GM23248 (cell line): Measurements from ENCODE around the gene ALK. TPM values are rescaled to one million over a fixed set of nuclear protein-coding genes. Genes with fewer than 3 reads are reported as not detected.
A peak's percentile ranks its signal among the peaks of the same experiment; 100 is the strongest.

Experiments
- DNase-seq: peaks from one replicate; pipeline ENCODE4 v3.0.0-alpha.2; 2015
- H2AFZ ChIP-seq: fragments of 200-600 bp; sonication (generic); 2 replicates; pipeline ENCODE4 v1.6.1; 2016; ENCODE audit warnings: antibody characterized with exemption
- H3F3A ChIP-seq: fragments of 200-600 bp; sonication (generic); 2 replicates; pipeline ENCODE4 v1.6.1; 2016; ENCODE audit warnings: mild to moderate bottlenecking, antibody characterized with exemption, mixed run types; ENCODE audit not compliant: insufficient read depth
- H3K27ac ChIP-seq: fragments of 200-600 bp; sonication (generic); 2 replicates; pipeline ENCODE4 v1.5.1; 2016; ENCODE audit warnings: mild to moderate bottlenecking
- H3K27me3 ChIP-seq: fragments of 200-600 bp; sonication (generic); replicated peaks from 2 replicates; pipeline ENCODE4 v1.6.1; 2016; ENCODE audit warnings: mild to moderate bottlenecking; ENCODE audit not compliant: insufficient read depth
- H3K36me3 ChIP-seq: fragments of 200-600 bp; sonication (generic); 2 replicates; pipeline ENCODE4 v1.6.1; 2016; ENCODE audit warnings: low read depth, mild to moderate bottlenecking
- H3K4me1 ChIP-seq: fragments of 200-600 bp; sonication (generic); 2 replicates; pipeline ENCODE4 v1.6.1; 2016; ENCODE audit warnings: mild to moderate bottlenecking; ENCODE audit not compliant: insufficient read depth
- H3K4me2 ChIP-seq: fragments of 200-600 bp; sonication (generic); one replicate; pipeline ENCODE4 v1.6.1; 2016; ENCODE audit warnings: mild to moderate bottlenecking; ENCODE audit not compliant: unreplicated experiment
- H3K4me3 ChIP-seq: fragments of 200-600 bp; sonication (generic); 2 replicates; pipeline ENCODE4 v1.5.1; 2016; ENCODE audit warnings: mild to moderate bottlenecking
- H3K79me2 ChIP-seq: fragments of 200-600 bp; sonication (generic); 2 replicates; pipeline ENCODE4 v1.6.1; 2016; ENCODE audit warnings: mild to moderate bottlenecking; ENCODE audit not compliant: insufficient read depth
- H3K9ac ChIP-seq: fragments of 200-600 bp; sonication (generic); 2 replicates; pipeline ENCODE4 v1.6.1; 2016; ENCODE audit warnings: mild to moderate bottlenecking
- H3K9me2 ChIP-seq: fragments of 200-600 bp; sonication (generic); 2 replicates; pipeline ENCODE4 v1.6.1; 2016; ENCODE audit warnings: mixed run types, mild to moderate bottlenecking, moderate library complexity; ENCODE audit not compliant: insufficient read depth
- H3K9me3 ChIP-seq: fragments of 200-600 bp; sonication (generic); one replicate; pipeline ENCODE4 v1.6.1; 2017; ENCODE audit warnings: low read depth
- H4K20me1 ChIP-seq: fragments of 200-600 bp; sonication (generic); 2 replicates; pipeline ENCODE4 v1.6.0; 2016; ENCODE audit not compliant: insufficient read depth
- EZH2 ChIP-seq: fragments of 200-600 bp; sonication (generic); IDR thresholded peaks from 2 replicates; pipeline ENCODE4 v1.6.1; 2018; ENCODE audit warnings: antibody characterized with exemption, mild to moderate bottlenecking; ENCODE audit not compliant: insufficient read depth, poor library complexity, severe bottlenecking
- EZH2phosphoT487 ChIP-seq: fragments of 200-600 bp; sonication (generic); IDR thresholded peaks from 2 replicates; pipeline ENCODE4 v1.6.1; 2018; ENCODE audit warnings: antibody characterized with exemption, moderate library complexity, mild to moderate bottlenecking, low read depth; ENCODE audit not compliant: insufficient read depth
- WGBS, 2 experiments: methylation state at CpG; one replicate each; pipeline ENCODE4 v1.1.6; 2015 to 2017; ENCODE audit warnings: low lambda C conversion rate in 2 of 2, low coverage in 1 of 2; ENCODE audit errors: missing lambda C conversion rate in 2 of 2; 5-methylcytosine and 5-hydroxymethylcytosine counted together
- in situ Hi-C: fragments of 300-500 bp; cut with MboI; formaldehyde crosslinking; loops from 2 replicates; pipeline ENCODE4 v1.15.0; 2020
- polyA plus RNA-seq: library from polyadenylated mRNA; unstranded; fragments of >200 nt; fragmentation: Nextera tagmentation; extraction: Ambion mirVana; gene quantifications from 2 replicates; pipeline ENCODE4 v1.2.1, GENCODE V29; 2016
- total RNA-seq: library from RNA; depleted of rRNA; stranded (reverse); fragments of >200 nt; shearing (Covaris generic); gene quantifications from 2 replicates; pipeline ENCODE4 v1.2.3, GENCODE V29; 2014

Gene ALK
- total and polyA plus RNA-seq, 2 experiments from 2014 or later, result under 0.01 to 0.05 TPM

DNA sequence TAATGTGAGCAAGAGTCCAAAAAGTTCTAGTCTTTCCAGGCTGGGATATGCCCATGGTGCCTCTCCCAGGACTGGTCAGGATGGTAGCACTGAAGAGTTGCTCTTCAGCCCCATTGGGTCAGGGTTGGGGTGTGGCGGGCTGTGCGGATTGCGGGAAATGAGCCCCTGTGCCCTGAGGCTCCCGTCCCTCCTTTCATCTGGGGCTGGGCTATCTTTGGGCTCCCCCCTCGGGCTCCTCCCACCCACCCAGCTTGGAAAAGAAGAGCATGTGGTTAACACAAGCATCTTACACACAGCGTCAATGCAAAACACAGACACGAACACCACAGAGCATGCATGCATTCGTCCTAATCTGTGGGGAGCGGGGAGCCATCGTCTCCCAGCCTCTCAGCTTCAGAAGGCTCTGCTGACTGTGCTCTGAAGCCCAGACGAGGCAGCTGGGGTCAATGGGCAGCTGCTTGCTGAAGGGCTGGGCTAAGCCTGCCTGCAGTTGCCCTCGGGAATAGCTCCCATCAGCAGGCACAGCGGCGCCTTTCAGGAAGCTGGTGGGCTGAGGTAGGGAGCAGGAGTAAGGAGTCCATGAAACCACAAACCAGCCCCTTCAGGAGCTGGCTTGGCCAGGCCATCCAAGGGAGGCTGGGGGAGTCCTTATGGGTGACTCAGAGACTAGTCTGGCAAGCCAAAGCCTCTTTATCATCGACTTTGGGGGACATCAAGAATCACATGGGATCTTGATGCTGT lies 693.3 kb downstream of the ALK start:
- Histone ChIP-seq H3K27me3 (peaks cover 35% of the 10 kb centered on the region), H3K4me1 (no peaks in the 10 kb centered on the region)
- DNase-seq, result peak; percentile 32

DNA sequence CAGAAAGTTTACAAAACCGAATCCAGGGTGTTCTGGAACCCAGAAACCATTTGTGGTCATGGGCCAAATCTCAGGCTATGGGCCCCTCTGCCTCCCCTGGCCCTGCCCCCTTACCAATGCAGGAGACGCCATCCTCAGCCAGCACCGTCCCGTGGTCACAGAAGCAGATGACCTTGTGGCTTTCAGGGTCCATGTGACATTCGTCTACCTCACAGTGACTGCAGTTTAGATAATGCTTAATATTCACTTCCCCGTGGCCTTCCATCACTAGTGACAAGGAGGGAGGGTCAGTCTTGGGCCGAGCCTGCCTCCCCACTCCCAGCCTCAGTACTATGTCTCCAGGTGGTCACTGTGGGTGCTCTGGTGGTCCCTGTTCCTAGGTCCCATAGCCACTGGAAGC lies 694.6 kb downstream of the ALK start:
- DNase-seq, result no peak
- Histone ChIP-seq H4K20me1 (no peaks in the 10 kb centered on the region), H3K4me1 (no peaks in the 10 kb centered on the region), H3K27ac (no peak overlapping the region), H3K79me2 (no peaks in the 10 kb centered on the region), H3K4me2 (no peak overlapping the region), H3K36me3 (no peaks in the 10 kb centered on the region), H3K9ac (no peak overlapping the region), H3K9me3 (no peaks in the 10 kb centered on the region), H3K27me3 (peaks cover 24% of the 10 kb centered on the region), H3K9me2 (no peaks in the 10 kb centered on the region), H2AFZ (no peak overlapping the region), H3K4me3 (no peak overlapping the region), H3F3A (no peaks in the 10 kb centered on the region)
- in situ Hi-C loops, result no loop called here
- no peak for TF ChIP-seq EZH2
- no peak for TF ChIP-seq EZH2phosphoT487
- 51 to 54% methylated on average over 6 to 7 of the region's 7 CpGs for WGBS, 2 experiments

More for the DNA sequence above, 693.3 kb downstream of the ALK start:
- 18 to 20% methylated on average over 15 of the region's 15 CpGs for WGBS, 2 experiments
- Histone ChIP-seq H3K79me2 (no peaks in the 10 kb centered on the region), H3K9ac (no peak overlapping the region), H4K20me1 (no peaks in the 10 kb centered on the region), H2AFZ (no peak overlapping the region), H3K4me2 (no peak overlapping the region), H3F3A (no peaks in the 10 kb centered on the region), H3K9me3 (no peaks in the 10 kb centered on the region), H3K9me2 (no peaks in the 10 kb centered on the region), H3K4me3 (no peak overlapping the region), H3K36me3 (no peaks in the 10 kb centered on the region), H3K27ac (no peak overlapping the region)
- in situ Hi-C loops, result no loop called here
- TF ChIP-seq EZH2 (no peak), EZH2phosphoT487 (no peak)

DNA sequence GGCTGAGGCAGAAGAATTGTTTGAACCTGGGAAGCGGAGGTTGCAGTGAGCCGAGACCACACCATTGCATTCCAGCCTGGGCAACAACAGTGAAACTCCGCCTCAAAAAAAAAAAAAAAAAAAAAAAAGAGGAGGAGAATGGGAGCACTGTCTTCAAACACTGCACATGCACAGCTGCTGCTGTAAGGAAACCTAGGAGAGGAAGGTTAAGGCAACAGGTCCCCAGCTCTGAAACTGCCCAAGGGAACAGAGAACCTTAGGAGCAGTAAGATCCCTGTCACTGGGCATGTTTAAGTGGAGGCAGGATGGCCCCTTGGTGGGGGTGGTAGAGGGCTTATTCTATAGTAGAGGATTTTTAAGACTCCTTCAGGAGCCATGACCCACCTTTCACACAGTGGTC lies 695.0 kb downstream of the ALK start:
- Histone ChIP-seq H3K27me3 (peaks cover 19% of the 10 kb centered on the region), H2AFZ (no peak overlapping the region), H4K20me1 (no peaks in the 10 kb centered on the region), H3K9ac (no peak overlapping the region), H3K27ac (no peak overlapping the region), H3K79me2 (no peaks in the 10 kb centered on the region), H3F3A (no peaks in the 10 kb centered on the region), H3K36me3 (no peaks in the 10 kb centered on the region), H3K4me3 (no peak overlapping the region), H3K9me3 (no peaks in the 10 kb centered on the region), H3K4me2 (no peak overlapping the region), H3K9me2 (no peaks in the 10 kb centered on the region), H3K4me1 (no peaks in the 10 kb centered on the region)
- WGBS, 2 experiments, result 73 to 91% methylated on average over 2 to 3 of the region's 3 CpGs
- in situ Hi-C loops, result no loop called here
- TF ChIP-seq EZH2 (no peak), EZH2phosphoT487 (no peak)
- DNase-seq, result no peak

DNA sequence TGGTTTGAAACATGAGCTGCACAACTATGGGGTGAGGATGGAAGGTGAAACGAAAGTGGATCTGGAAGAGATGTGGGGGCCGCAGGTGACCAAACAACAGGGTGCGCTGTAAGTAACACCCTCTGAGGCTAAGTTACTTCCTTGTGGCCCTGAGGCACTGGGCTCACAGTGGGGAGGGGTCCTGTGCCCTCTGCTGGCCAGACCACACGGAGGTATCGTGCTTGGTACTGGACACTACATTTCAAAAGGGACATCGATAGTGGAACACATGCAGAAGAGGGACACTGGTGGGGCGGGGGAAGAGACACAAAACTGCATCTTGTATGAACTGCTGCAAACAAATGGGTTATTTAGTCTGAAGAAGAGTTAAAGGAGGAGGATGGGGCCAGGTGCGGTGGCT lies 695.6 kb downstream of the ALK start:
- TF ChIP-seq EZH2 (no peak), EZH2phosphoT487 (no peak)
- Histone ChIP-seq H3K4me3 (no peak overlapping the region), H3K27me3 (peaks cover 18% of the 10 kb centered on the region), H4K20me1 (no peaks in the 10 kb centered on the region), H3K36me3 (no peaks in the 10 kb centered on the region), H3K9ac (no peak overlapping the region), H3K4me2 (no peak overlapping the region), H3K9me2 (no peaks in the 10 kb centered on the region), H3K9me3 (no peaks in the 10 kb centered on the region), H3K27ac (no peak overlapping the region), H2AFZ (no peak overlapping the region), H3F3A (no peaks in the 10 kb centered on the region), H3K4me1 (no peaks in the 10 kb centered on the region), H3K79me2 (no peaks in the 10 kb centered on the region)
- no peak for DNase-seq
- 66 to 68% methylated on average over 8 of the region's 8 CpGs for WGBS, 2 experiments
- in situ Hi-C loops, result no loop called here
